Smooth muscle cell of bladder (primary cell): ENCODE data around the gene KCNMB3. TPM values are rescaled to one million over a fixed set of nuclear protein-coding genes. Genes with fewer than 3 reads are reported as not detected.

Experiments used
- total RNA-seq: library from RNA; depleted of rRNA; stranded (reverse); fragments of >200 nt; gene quantifications from 2 replicates; pipeline ENCODE4 v1.2.3, GENCODE V29; 2014

The KCNMB3 gene, protein sequence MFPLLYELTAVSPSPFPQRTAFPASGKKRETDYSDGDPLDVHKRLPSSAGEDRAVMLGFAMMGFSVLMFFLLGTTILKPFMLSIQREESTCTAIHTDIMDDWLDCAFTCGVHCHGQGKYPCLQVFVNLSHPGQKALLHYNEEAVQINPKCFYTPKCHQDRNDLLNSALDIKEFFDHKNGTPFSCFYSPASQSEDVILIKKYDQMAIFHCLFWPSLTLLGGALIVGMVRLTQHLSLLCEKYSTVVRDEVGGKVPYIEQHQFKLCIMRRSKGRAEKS
- total RNA-seq, result 0.71 and 1.1 TPM in 2 replicates

DNA sequence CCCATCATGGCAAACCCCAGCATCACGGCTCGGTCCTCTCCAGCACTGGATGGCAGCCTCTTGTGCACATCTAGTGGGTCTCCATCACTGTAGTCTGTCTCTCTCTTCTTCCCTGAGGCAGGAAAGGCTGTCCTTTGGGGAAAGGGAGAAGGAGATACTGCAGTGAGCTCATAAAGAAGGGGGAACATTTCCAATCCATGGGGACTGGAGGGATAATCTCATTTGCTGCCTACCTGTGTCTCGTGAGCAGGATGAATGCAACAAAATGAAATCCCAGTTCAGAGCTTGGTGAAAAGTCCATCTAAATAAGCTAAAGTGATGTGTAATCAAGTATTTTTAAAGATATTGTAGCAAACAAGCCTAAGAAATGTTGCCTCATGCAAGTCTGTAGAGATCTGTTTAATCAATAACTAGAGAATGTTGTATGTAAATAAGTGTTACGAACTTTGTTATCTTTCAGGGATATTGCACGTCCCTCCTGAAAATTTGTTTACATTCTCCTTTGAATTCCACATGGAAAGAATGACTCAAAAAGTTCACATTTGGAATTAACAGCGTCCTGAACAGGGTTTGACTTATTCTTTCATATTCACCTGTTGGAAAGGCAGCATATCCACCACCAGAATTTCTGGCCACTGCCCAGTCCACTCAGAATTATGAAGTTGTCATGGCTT, at the start of gene KCNMB3:
TSS of gene KCNMB3 (minus strand) at position 312 of the 674 bp plus-strand sequence. CDS start at position 188, 124 bp downstream.

Other genes starting within 250 kb of the KCNMB3 start
- gene ZMAT3, start 179.3 kb downstream of the KCNMB3 start, total RNA-seq, result 22.8 and 35.5 TPM in 2 replicates
- gene PIK3CA, start 102.8 kb downstream of the KCNMB3 start, total RNA-seq, result 25.6 and 26.0 TPM in 2 replicates
- gene ZNF639, start 71.9 kb upstream of the KCNMB3 start, total RNA-seq, result 35.4 and 37.0 TPM in 2 replicates
- 41.1 and 48.9 TPM in 2 replicates for gene MFN1, start 96.6 kb upstream of the KCNMB3 start, total RNA-seq
- gene GNB4, start 200.4 kb upstream of the KCNMB3 start, total RNA-seq, result 51.2 and 52.0 TPM in 2 replicates